Endothelial cell of umbilical vein (primary cell): ENCODE data around the gene TNIK. TPM values are rescaled to one million over a fixed set of nuclear protein-coding genes. Genes with fewer than 3 reads are reported as not detected.
A peak's percentile ranks its signal among the peaks of the same experiment; 100 is the strongest.

Experiments
- BruUV-seq: library from RNA; stranded (reverse); fragments of 400-500 nt; replicated peaks from 2 replicates; lab custom pipeline; 2021; lab: Mats Ljungman, UMichigan
- CTCF ChIA-PET: fragments of 300-600, 350-600 bp; sonication (Branson Sonifier 250); formaldehyde crosslinking; loops from one replicate; lab custom pipeline; 2021; ENCODE audit warnings: antibody characterized with exemption, inconsistent platforms; lab: Charles Lee
- POLR2A ChIA-PET: fragments of 300-600, 350-600 bp; sonication (Branson Sonifier 250); formaldehyde crosslinking; loops from one replicate; lab custom pipeline; 2021; ENCODE audit warnings: antibody characterized with exemption, inconsistent platforms; lab: Charles Lee
- DNase-seq: peaks from one replicate; pipeline ENCODE4 v3.0.0-alpha.2; 2011; ENCODE audit warnings: low read depth, low spot score
- FAIRE-seq: peaks from 2 replicates; lab custom pipeline; 2011; peaks lifted over from hg19 to GRCh38; lab: Jason Lieb, UNC
- H2AFZ ChIP-seq: 2 replicates; pipeline ENCODE4 v1.6.0; 2012; ENCODE audit warnings: low read depth, low read length, control low read depth, inconsistent platforms
- H3K27ac ChIP-seq: 2 replicates; pipeline ENCODE4 v1.5.1; 2011; ENCODE audit warnings: low read depth, mild to moderate bottlenecking, control low read depth, low read length, moderate library complexity; ENCODE audit not compliant: insufficient read depth
- H3K27me3 ChIP-seq, 2 experiments: 2 replicates each; pipeline versions ENCODE4 v1.6.0 to v1.6.1; 2011; ENCODE audit warnings: low read length in 2 of 2, mixed read lengths in 1 of 2; ENCODE audit not compliant: control insufficient read depth in 2 of 2, insufficient read depth in 2 of 2
- H3K36me3 ChIP-seq, 2 experiments: 2 replicates in 1 of 2; 3 replicates in 1 of 2; pipeline ENCODE4 v1.5.1; 2011; ENCODE audit warnings: low read length in 2 of 2, mild to moderate bottlenecking in 1 of 2, moderate library complexity in 1 of 2; ENCODE audit not compliant: control insufficient read depth in 2 of 2, insufficient read depth in 2 of 2; ENCODE audit errors: extremely low read depth in 1 of 2
- H3K4me1 ChIP-seq: 3 replicates; pipeline ENCODE4 v1.5.1; 2011; ENCODE audit warnings: mild to moderate bottlenecking, low read length; ENCODE audit not compliant: control insufficient read depth, insufficient read depth; ENCODE audit errors: extremely low read depth
- H3K4me2 ChIP-seq: 2 replicates; pipeline ENCODE4 v1.6.1; 2011; ENCODE audit warnings: low read length, control low read depth, mixed read lengths; ENCODE audit not compliant: insufficient read depth
- H3K4me3 ChIP-seq, 3 experiments: fragments of 200-600 bp in 1 of 3; sonication (generic), shearing (Covaris generic) in 1 of 3; replicated peaks in 1 of 3; 2 replicates each; pipeline ENCODE4 v1.5.1; 2011 to 2016; ENCODE audit warnings: control low read depth in 3 of 3, low read length in 3 of 3, mild to moderate bottlenecking in 2 of 3, inconsistent platforms in 1 of 3, low read depth in 1 of 3, moderate library complexity in 1 of 3; ENCODE audit not compliant: insufficient read depth in 1 of 3
- H3K79me2 ChIP-seq: 2 replicates; pipeline ENCODE4 v1.6.0; 2012; ENCODE audit warnings: low read length, inconsistent platforms; ENCODE audit not compliant: control insufficient read depth, insufficient read depth
- H3K9ac ChIP-seq: replicated peaks from 2 replicates; pipeline ENCODE3; 2011; ENCODE audit warnings: low read length, control low read depth; ENCODE audit not compliant: insufficient read depth; ENCODE audit errors: extremely low read depth
- H3K9me1 ChIP-seq: replicated peaks from 3 replicates; pipeline ENCODE4 v1.6.0; 2011; ENCODE audit warnings: mild to moderate bottlenecking, low read length; ENCODE audit not compliant: control insufficient read depth, insufficient read depth; ENCODE audit errors: extremely low read depth
- H3K9me3 ChIP-seq: replicated peaks from 2 replicates; pipeline ENCODE4 v1.5.1; 2012; ENCODE audit warnings: low read length, inconsistent platforms; ENCODE audit not compliant: control insufficient read depth, insufficient read depth
- H4K20me1 ChIP-seq: replicated peaks from 2 replicates; pipeline ENCODE3; 2011; ENCODE audit warnings: mild to moderate bottlenecking, low read length; ENCODE audit not compliant: control insufficient read depth, insufficient read depth; ENCODE audit errors: extremely low read depth
- EZH2 ChIP-seq: IDR thresholded peaks from 2 replicates; pipeline ENCODE4 v1.6.1; 2012; ENCODE audit warnings: borderline replicate concordance, low read depth, mild to moderate bottlenecking, moderate library complexity, low read length, inconsistent platforms; ENCODE audit not compliant: severe bottlenecking
- FOS ChIP-seq: IDR thresholded peaks from 2 replicates; pipeline ENCODE4 v1.6.1; 2011; ENCODE audit warnings: mild to moderate bottlenecking, low read length, moderate library complexity, borderline replicate concordance; ENCODE audit not compliant: insufficient read depth
- GATA2 ChIP-seq: IDR thresholded peaks from 2 replicates; pipeline ENCODE4 v1.7.0; 2011; ENCODE audit warnings: low read depth, mild to moderate bottlenecking, moderate library complexity, mixed read lengths, low read length; ENCODE audit not compliant: insufficient read length, insufficient read depth
- JUN ChIP-seq: IDR thresholded peaks from 2 replicates; pipeline ENCODE4 v1.6.1; 2011; ENCODE audit warnings: borderline replicate concordance, low read depth; ENCODE audit not compliant: insufficient read length, insufficient read depth
- MYC ChIP-seq: IDR thresholded peaks from one replicate; pipeline ENCODE4 v1.6.1; 2011; ENCODE audit warnings: mild to moderate bottlenecking, low read depth, low read length
- POLR2A ChIP-seq: IDR thresholded peaks from 2 replicates; pipeline ENCODE4 v1.6.1; 2012; ENCODE audit warnings: low read depth, mild to moderate bottlenecking, control low read depth, low read length
- POLR2AphosphoS5 ChIP-seq: IDR thresholded peaks from 2 replicates; pipeline ENCODE4 v1.6.1; 2012; ENCODE audit warnings: low read depth, mild to moderate bottlenecking, control low read depth, low read length, moderate library complexity; ENCODE audit not compliant: insufficient read depth
- dilution Hi-C: fragments of 300-500 bp; cut with MboI; formaldehyde crosslinking; loops from one replicate; pipeline ENCODE4 v1.15.0; 2019; ENCODE audit warnings: low sequenced_read_pairs; ENCODE audit not compliant: extremely low pct_ligation_motif_present
- intact Hi-C: fragments of 100-400 bp; cut with micrococcal nuclease; formaldehyde crosslinking; loops from one replicate; pipeline ENCODE4 v1.10.0; 2022
- polyA plus RNA-seq, 4 experiments: library from polyadenylated mRNA; depleted of rRNA in 3 of 4; stranded (reverse) in 3 of 4; unstranded in 1 of 4; fragments of >200 nt; gene quantifications; 2 replicates each; pipeline versions ENCODE4 v1.2.1 to v1.2.3, GENCODE V29; 2011 to 2012; ENCODE audit warnings: missing spikeins in 1 of 4
- total RNA-seq: library from RNA; stranded (reverse); gene quantifications from 2 replicates; pipeline ENCODE4 v1.2.3, GENCODE V29; 2021
- TF ChIP-seq, protein P1 (sequence below), 2 donors: IDR thresholded peaks; 1 replicate in 1 of 2; 2 replicates in 1 of 2; pipeline ENCODE4 v1.5.1; 2011; ENCODE audit warnings: low read length in 2 of 2, mild to moderate bottlenecking in 2 of 2, moderate library complexity in 2 of 2, control low read depth in 1 of 2, inconsistent platforms in 1 of 2, low read depth in 1 of 2; ENCODE audit not compliant: insufficient read depth in 1 of 2; ENCODE audit errors: extremely low read depth in 1 of 2
- TF ChIP-seq, protein P2 (sequence below): IDR thresholded peaks from 2 replicates; pipeline ENCODE4 v1.6.1; 2011; ENCODE audit not compliant: insufficient read depth, insufficient read length

TNIK gene
- total and polyA plus RNA-seq, 2 donors (not counting 3 experiments of a cell fraction or from before 2014, with no cell fraction given), result 10.9 to 39.7 TPM

DNA sequence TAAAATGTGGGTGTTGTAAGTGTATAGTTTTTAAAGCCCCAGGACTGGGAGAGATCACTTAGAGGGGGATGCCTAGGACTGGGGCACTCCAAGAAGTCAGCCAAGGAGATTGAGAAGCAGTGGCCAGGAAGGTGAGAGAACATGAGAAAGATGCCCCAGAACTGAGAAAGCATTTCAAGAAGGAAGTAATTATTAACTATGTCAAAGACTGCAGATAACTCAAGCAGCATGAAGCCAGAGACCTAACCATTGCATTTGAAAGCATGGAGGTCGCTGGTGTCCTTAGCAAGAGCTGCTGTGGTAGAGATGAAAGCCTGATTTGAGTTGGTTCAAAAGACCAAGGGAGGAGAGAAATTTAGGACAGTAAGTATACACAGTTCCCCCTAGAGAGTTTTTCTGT, 403.1 kb downstream of the TNIK start:
- H3K79me2 ChIP-seq, result no peaks in the 10 kb centered on the region
- dilution Hi-C loops, result no loop called here
- peak overlapping the region; percentile 19 for H3K4me2 ChIP-seq
- FAIRE-seq, result no peak
- H3K27me3 ChIP-seq, result no peaks in the 10 kb centered on the region
- H3K9me1 ChIP-seq, result no peaks in the 10 kb centered on the region
- ChIA-PET POLR2A (no interaction called here), CTCF (no interaction called here)
- H3K36me3 ChIP-seq, result no peaks in the 10 kb centered on the region
- H3K4me1 ChIP-seq, result peaks cover 17% of the 10 kb centered on the region
- no peaks in the 10 kb centered on the region for H4K20me1 ChIP-seq
- H3K9me3 ChIP-seq, result no peaks in the 10 kb centered on the region
- H3K4me3 ChIP-seq, result no peak overlapping the region
- H3K27ac ChIP-seq, result peak overlapping the region; percentile 47
- no peak for TF ChIP-seq MYC
- no peak for TF ChIP-seq JUN
- TF ChIP-seq EZH2, result no peak
- TF ChIP-seq, protein P1, sequence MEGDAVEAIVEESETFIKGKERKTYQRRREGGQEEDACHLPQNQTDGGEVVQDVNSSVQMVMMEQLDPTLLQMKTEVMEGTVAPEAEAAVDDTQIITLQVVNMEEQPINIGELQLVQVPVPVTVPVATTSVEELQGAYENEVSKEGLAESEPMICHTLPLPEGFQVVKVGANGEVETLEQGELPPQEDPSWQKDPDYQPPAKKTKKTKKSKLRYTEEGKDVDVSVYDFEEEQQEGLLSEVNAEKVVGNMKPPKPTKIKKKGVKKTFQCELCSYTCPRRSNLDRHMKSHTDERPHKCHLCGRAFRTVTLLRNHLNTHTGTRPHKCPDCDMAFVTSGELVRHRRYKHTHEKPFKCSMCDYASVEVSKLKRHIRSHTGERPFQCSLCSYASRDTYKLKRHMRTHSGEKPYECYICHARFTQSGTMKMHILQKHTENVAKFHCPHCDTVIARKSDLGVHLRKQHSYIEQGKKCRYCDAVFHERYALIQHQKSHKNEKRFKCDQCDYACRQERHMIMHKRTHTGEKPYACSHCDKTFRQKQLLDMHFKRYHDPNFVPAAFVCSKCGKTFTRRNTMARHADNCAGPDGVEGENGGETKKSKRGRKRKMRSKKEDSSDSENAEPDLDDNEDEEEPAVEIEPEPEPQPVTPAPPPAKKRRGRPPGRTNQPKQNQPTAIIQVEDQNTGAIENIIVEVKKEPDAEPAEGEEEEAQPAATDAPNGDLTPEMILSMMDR (IDR thresholded peaks at IDR 0.05; ENCODE audit: extremely low read depth in 1 of 2, insufficient read depth in 1 of 2, low read depth in 1 of 2, low read length in 2 of 2), result no peak
- no peak for TF ChIP-seq GATA2
- TF ChIP-seq FOS, result no peak
- no peak for TF ChIP-seq POLR2AphosphoS5
- no peak for TF ChIP-seq POLR2A
- TF ChIP-seq, protein P2, sequence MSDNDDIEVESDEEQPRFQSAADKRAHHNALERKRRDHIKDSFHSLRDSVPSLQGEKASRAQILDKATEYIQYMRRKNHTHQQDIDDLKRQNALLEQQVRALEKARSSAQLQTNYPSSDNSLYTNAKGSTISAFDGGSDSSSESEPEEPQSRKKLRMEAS, result no peak
- no TSS peak for BruUV-seq
- intact Hi-C loops, result no loop called here
- DNase-seq, result no peak
- H3K9ac ChIP-seq, result no peak overlapping the region
- H2AFZ ChIP-seq, result no peak overlapping the region
